CD14-positive monocyte (primary cell): Measurements from ENCODE around the gene RDX. TPM values are rescaled to one million over a fixed set of nuclear protein-coding genes. Genes with fewer than 3 reads are reported as not detected.

Experiments
- DNase-seq, 3 donors: peaks; one replicate each; pipeline ENCODE4 v3.0.0-alpha.2; 2011 to 2022
- H2AFZ ChIP-seq: 2 replicates; pipeline ENCODE4 v1.6.0; 2012; ENCODE audit warnings: mild to moderate bottlenecking, low read depth, low read length, inconsistent platforms; ENCODE audit not compliant: insufficient read depth, poor library complexity, severe bottlenecking
- H3K27ac ChIP-seq, 2 donors: 1 replicate in 1 of 2; 2 replicates in 1 of 2; pipeline ENCODE4 v1.5.1; 2012 to 2013; ENCODE audit warnings: low read length in 2 of 2, control low read depth in 1 of 2, inconsistent platforms in 1 of 2, low read depth in 1 of 2, mild to moderate bottlenecking in 1 of 2
- H3K27me3 ChIP-seq, 2 donors: one replicate each; pipeline versions ENCODE4 v1.6.0 to v1.6.1; 2011 to 2013; ENCODE audit warnings: low read length in 2 of 2; ENCODE audit not compliant: control insufficient read depth in 2 of 2, insufficient read depth in 2 of 2
- H3K36me3 ChIP-seq, 2 donors: replicated peaks in 1 of 2; 1 replicate in 1 of 2; 2 replicates in 1 of 2; pipeline versions ENCODE4 v1.5.1 to v1.6.1; 2012 to 2013; ENCODE audit warnings: low read length in 2 of 2, control low read depth in 1 of 2, inconsistent platforms in 1 of 2, mild to moderate bottlenecking in 1 of 2; ENCODE audit not compliant: insufficient read depth in 2 of 2, control insufficient read depth in 1 of 2
- H3K4me1 ChIP-seq, 2 donors: 1 replicate in 1 of 2; 2 replicates in 1 of 2; pipeline versions ENCODE4 v1.5.1 to v1.6.1; 2012 to 2013; ENCODE audit warnings: low read length in 2 of 2, control low read depth in 1 of 2, inconsistent platforms in 1 of 2, mild to moderate bottlenecking in 1 of 2, moderate library complexity in 1 of 2; ENCODE audit not compliant: insufficient read depth in 2 of 2, control insufficient read depth in 1 of 2
- H3K4me2 ChIP-seq: replicated peaks from 2 replicates; pipeline ENCODE3; 2012; ENCODE audit warnings: low read length, moderate library complexity, mild to moderate bottlenecking; ENCODE audit not compliant: poor library complexity, severe bottlenecking; ENCODE audit errors: extremely low read depth
- H3K4me3 ChIP-seq, 3 experiments: fragments of 200-600 bp in 1 of 3; sonication (generic) in 1 of 3; replicated peaks in 1 of 3; 1 replicate in 2 of 3; 2 replicates in 1 of 3; pipeline ENCODE4 v1.5.1; 2011 to 2013; ENCODE audit warnings: low read length in 3 of 3, mild to moderate bottlenecking in 3 of 3, control low read depth in 2 of 3, low read depth in 2 of 3, inconsistent platforms in 1 of 3, moderate library complexity in 1 of 3
- H3K79me2 ChIP-seq: 2 replicates; pipeline ENCODE4 v1.6.0; 2012; ENCODE audit warnings: mild to moderate bottlenecking, control low read depth, inconsistent platforms, low read length, moderate library complexity; ENCODE audit not compliant: insufficient read depth
- H3K9ac ChIP-seq: 2 replicates; pipeline ENCODE4 v1.6.0; 2017; ENCODE audit warnings: low read length, mild to moderate bottlenecking; ENCODE audit not compliant: insufficient read depth, poor library complexity, severe bottlenecking
- H3K9me3 ChIP-seq, 2 donors: replicated peaks in 1 of 2; 1 replicate in 1 of 2; 2 replicates in 1 of 2; pipeline versions ENCODE4 v1.5.1 to v1.6.1; 2012 to 2013; ENCODE audit warnings: low read length in 2 of 2, control low read depth in 1 of 2; ENCODE audit not compliant: control insufficient read depth in 1 of 2, insufficient read depth in 1 of 2
- H4K20me1 ChIP-seq: 2 replicates; pipeline ENCODE4 v1.6.0; 2012; ENCODE audit warnings: mild to moderate bottlenecking, low read length, control low read depth, moderate library complexity; ENCODE audit not compliant: insufficient read depth
- H3K27ac Mint-ChIP-seq, 7 donors: one replicate each; pipeline ENCODE4 v1.8.0; 2020; ENCODE audit warnings: mild to moderate bottlenecking in 7 of 7, mixed read lengths in 7 of 7, moderate library complexity in 6 of 7, inconsistent platforms in 2 of 7
- H3K27me3 Mint-ChIP-seq, 3 donors: one replicate each; pipeline ENCODE4 v1.8.0; 2021 to 2022; ENCODE audit warnings: low read depth in 3 of 3, mild to moderate bottlenecking in 3 of 3, mixed read lengths in 3 of 3, moderate library complexity in 3 of 3, inconsistent platforms in 1 of 3
- H3K36me3 Mint-ChIP-seq, 2 donors: one replicate each; pipeline ENCODE4 v1.8.0; 2020; ENCODE audit warnings: mixed read lengths in 2 of 2, inconsistent platforms in 1 of 2, mild to moderate bottlenecking in 1 of 2
- H3K4me1 Mint-ChIP-seq: one replicate; pipeline ENCODE4 v1.8.0; 2020; ENCODE audit warnings: mild to moderate bottlenecking, mixed read lengths
- H3K4me3 Mint-ChIP-seq, 2 donors: one replicate each; pipeline ENCODE4 v1.8.0; 2020; ENCODE audit warnings: mild to moderate bottlenecking in 2 of 2, mixed read lengths in 2 of 2, moderate library complexity in 1 of 2
- H3K9me3 Mint-ChIP-seq, 7 donors: one replicate each; pipeline ENCODE4 v1.8.0; 2020 to 2022; ENCODE audit warnings: mixed read lengths in 7 of 7, mild to moderate bottlenecking in 6 of 7, moderate library complexity in 6 of 7, inconsistent platforms in 2 of 7
- WGBS: methylation state at CpG from one replicate; pipeline ENCODE4 v1.1.5; 2013; ENCODE audit warnings: missing lambda C conversion rate; ENCODE audit not compliant: insufficient coverage; 5-methylcytosine and 5-hydroxymethylcytosine counted together
- intact Hi-C, 2 donors: fragments of 100-400 bp; cut with micrococcal nuclease; formaldehyde crosslinking; loops; one replicate each; pipeline versions ENCODE4 v1.15.0 to v1.15.1; 2023
- polyA plus RNA-seq, 3 donors: library from polyadenylated mRNA; depleted of rRNA in 1 of 3; unstranded in 2 of 3; stranded (reverse) in 1 of 3; fragments of 300-500 nt in 2 of 3; fragments of >200 nt in 1 of 3; fragmentation: Illumina TruSeq in 2 of 3; gene quantifications; 1 replicate in 2 of 3; 2 replicates in 1 of 3; pipeline ENCODE4 v1.2.3, GENCODE V29; 2012 to 2021
- TF ChIP-seq, protein P1 (sequence below): fragments of 200-600 bp; IDR thresholded peaks from one replicate; pipeline ENCODE4 v1.8.0; 2022; ENCODE audit warnings: antibody characterized with exemption, mild to moderate bottlenecking

RDX gene
- polyA plus RNA-seq, 3 donors: 11.9 to 22.0 (median 20.9) TPM

DNA sequence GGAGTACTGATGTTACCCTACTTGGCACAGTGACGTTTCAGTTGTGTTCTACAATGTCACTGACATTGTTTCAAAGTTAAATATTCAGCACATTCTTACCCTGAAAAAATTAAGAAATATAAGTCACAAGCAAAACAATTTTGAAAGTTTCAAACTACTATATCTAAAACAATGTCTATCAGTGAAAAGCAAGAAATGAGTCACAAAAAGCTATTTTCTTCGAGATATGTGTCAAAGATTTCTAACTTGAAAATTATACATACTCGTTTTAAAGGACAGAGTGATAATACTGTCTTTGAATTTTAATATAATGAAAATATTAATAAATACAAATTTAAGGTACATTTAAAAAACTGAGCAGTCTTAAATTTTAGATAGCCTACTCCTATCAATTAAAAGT lies 42.9 kb downstream of the RDX start:
- Histone ChIP-seq H3K36me3 (peaks cover 53 to 92% of the 10 kb centered on the region in 2 donors), H4K20me1 (no peaks in the 10 kb centered on the region), H3K27ac (no peak overlapping the region), H3K79me2 (no peaks in the 10 kb centered on the region), H3K27me3 (no peaks in the 10 kb centered on the region), H2AFZ (no peak overlapping the region), H3K4me3 (no peak overlapping the region), H3K4me2 (no peak overlapping the region), H3K9me3 (no peaks in the 10 kb centered on the region), H3K4me1 (no peaks in the 10 kb centered on the region), H3K9ac (no peak overlapping the region)
- no peak overlapping the region for H3K27ac Mint-ChIP-seq
- DNase-seq: no peak
- H3K36me3 Mint-ChIP-seq: peaks cover 53 to 64% of the 10 kb centered on the region in 2 donors
- H3K27me3 Mint-ChIP-seq: no peaks in the 10 kb centered on the region
- H3K4me3 Mint-ChIP-seq: no peak overlapping the region
- intact Hi-C loops: no loop called here
- H3K9me3 Mint-ChIP-seq: no peaks in the 10 kb centered on the region
- TF ChIP-seq, protein P1, sequence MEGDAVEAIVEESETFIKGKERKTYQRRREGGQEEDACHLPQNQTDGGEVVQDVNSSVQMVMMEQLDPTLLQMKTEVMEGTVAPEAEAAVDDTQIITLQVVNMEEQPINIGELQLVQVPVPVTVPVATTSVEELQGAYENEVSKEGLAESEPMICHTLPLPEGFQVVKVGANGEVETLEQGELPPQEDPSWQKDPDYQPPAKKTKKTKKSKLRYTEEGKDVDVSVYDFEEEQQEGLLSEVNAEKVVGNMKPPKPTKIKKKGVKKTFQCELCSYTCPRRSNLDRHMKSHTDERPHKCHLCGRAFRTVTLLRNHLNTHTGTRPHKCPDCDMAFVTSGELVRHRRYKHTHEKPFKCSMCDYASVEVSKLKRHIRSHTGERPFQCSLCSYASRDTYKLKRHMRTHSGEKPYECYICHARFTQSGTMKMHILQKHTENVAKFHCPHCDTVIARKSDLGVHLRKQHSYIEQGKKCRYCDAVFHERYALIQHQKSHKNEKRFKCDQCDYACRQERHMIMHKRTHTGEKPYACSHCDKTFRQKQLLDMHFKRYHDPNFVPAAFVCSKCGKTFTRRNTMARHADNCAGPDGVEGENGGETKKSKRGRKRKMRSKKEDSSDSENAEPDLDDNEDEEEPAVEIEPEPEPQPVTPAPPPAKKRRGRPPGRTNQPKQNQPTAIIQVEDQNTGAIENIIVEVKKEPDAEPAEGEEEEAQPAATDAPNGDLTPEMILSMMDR: no peak
- WGBS: no CpG with 5 or more reads among the region's 3 CpGs
- no peaks in the 10 kb centered on the region for H3K4me1 Mint-ChIP-seq

DNA sequence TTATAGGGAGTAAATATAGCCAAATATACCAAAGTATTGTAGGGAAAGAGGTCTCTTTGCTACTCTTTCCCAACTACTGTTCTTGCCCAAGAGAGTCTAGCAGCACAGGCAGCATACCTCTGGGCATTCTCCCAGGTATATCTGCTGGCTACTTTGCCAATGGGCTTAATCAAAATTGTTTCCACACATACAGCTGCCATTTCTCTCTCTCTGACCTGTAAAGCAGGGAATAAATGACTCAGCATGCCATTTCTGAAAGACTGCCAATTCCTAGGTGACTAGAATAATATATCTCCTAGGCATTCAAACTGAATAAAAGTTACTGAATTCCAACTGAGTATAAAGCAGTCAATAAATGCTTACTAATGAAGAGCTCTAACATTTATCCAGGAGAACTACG lies 44.6 kb downstream of the RDX start:
- H3K79me2 ChIP-seq: no peaks in the 10 kb centered on the region
- H2AFZ ChIP-seq: no peak overlapping the region
- no CpG with 5 or more reads among the region's 1 CpG for WGBS
- no peak overlapping the region for H3K4me3 ChIP-seq
- no peaks in the 10 kb centered on the region for H4K20me1 ChIP-seq
- H3K27ac Mint-ChIP-seq: no peak overlapping the region
- H3K4me3 Mint-ChIP-seq: no peak overlapping the region
- H3K27ac ChIP-seq: no peak overlapping the region
- no peaks in the 10 kb centered on the region for H3K27me3 Mint-ChIP-seq
- no peak for DNase-seq
- no peaks in the 10 kb centered on the region for H3K9me3 ChIP-seq
- intact Hi-C loops: no loop called here
- H3K36me3 ChIP-seq: peaks cover 52 to 95% of the 10 kb centered on the region in 2 donors
- H3K4me2 ChIP-seq: no peak overlapping the region
- no peak overlapping the region for H3K9ac ChIP-seq
- H3K27me3 ChIP-seq: no peaks in the 10 kb centered on the region
- peaks cover 50 to 57% of the 10 kb centered on the region in 2 donors for H3K36me3 Mint-ChIP-seq
- no peaks in the 10 kb centered on the region for H3K9me3 Mint-ChIP-seq
- TF ChIP-seq, protein P1: no peak
- no peaks in the 10 kb centered on the region for H3K4me1 ChIP-seq
- H3K4me1 Mint-ChIP-seq: no peaks in the 10 kb centered on the region
